BJ (cell line): ENCODE data around the gene GATB. TPM values are rescaled to one million over a fixed set of nuclear protein-coding genes. Genes with fewer than 3 reads are reported as not detected.

Experiments used
- CTCF ChIA-PET: fragments of 350-600 bp; formaldehyde crosslinking; extraction: SDS; loops from one replicate; lab custom pipeline; 2021; ENCODE audit warnings: antibody characterized with exemption, inconsistent platforms; lab: Yijun Ruan, JAX
- POLR2A ChIA-PET: fragments of 300-600 bp; sonication (Branson Sonifier 250); formaldehyde crosslinking; extraction: SDS; loops from one replicate; lab custom pipeline; 2021; ENCODE audit warnings: antibody characterized with exemption; lab: Charles Lee
- DNase-seq: peaks from one replicate; pipeline ENCODE4 v3.0.0-alpha.2; 2011; ENCODE audit warnings: low read depth
- H3K27me3 ChIP-seq: 2 replicates; pipeline ENCODE4 v1.6.0; 2011; ENCODE audit warnings: low read length; ENCODE audit not compliant: control insufficient read depth, insufficient read depth
- H3K36me3 ChIP-seq: 2 replicates; pipeline ENCODE4 v1.5.1; 2011; ENCODE audit warnings: low read length; ENCODE audit not compliant: control insufficient read depth, insufficient read depth
- H3K4me3 ChIP-seq: 2 replicates; pipeline ENCODE4 v1.5.1; 2011; ENCODE audit warnings: low read depth, mild to moderate bottlenecking, control low read depth, low read length
- polyA plus RNA-seq: library from polyadenylated mRNA; depleted of rRNA; stranded (reverse); fragments of >200 nt; gene quantifications from 2 replicates; pipeline ENCODE4 v1.2.3, GENCODE V29; 2011
- TF ChIP-seq, protein P1 (sequence below): IDR thresholded peaks from 2 replicates; pipeline ENCODE4 v1.5.1; 2011; ENCODE audit warnings: low read depth, mild to moderate bottlenecking, control low read depth, inconsistent platforms, low read length, moderate library complexity; ENCODE audit not compliant: insufficient read depth

GATB gene
- polyA plus RNA-seq, 1 experiment, result 20.5 TPM

DNA sequence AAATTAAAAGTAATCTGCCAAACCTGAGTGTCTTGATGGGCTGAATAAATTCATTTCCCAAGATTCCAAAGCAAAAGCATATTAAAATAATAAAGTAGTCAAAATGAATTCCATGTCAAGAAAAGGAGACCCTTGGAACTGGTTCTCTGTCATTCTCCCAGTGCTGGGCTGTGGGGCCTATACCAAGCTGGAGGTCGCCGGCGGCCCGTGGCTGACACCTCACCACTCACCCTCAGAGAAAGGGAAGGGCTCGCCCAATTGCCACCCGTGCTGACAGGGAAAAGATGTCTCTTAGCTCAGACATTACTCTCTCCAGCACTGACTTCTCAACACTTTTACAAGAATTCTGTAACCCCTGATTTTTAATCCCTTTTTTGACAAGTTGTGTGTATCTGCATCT lies 51.7 kb downstream of the GATB start:
- ChIA-PET CTCF (no interaction called here), POLR2A (no interaction called here)
- peaks cover 1% of the 10 kb centered on the region; the same call in 1 of the 2 replicates for H3K36me3 ChIP-seq
- TF ChIP-seq, protein P1, sequence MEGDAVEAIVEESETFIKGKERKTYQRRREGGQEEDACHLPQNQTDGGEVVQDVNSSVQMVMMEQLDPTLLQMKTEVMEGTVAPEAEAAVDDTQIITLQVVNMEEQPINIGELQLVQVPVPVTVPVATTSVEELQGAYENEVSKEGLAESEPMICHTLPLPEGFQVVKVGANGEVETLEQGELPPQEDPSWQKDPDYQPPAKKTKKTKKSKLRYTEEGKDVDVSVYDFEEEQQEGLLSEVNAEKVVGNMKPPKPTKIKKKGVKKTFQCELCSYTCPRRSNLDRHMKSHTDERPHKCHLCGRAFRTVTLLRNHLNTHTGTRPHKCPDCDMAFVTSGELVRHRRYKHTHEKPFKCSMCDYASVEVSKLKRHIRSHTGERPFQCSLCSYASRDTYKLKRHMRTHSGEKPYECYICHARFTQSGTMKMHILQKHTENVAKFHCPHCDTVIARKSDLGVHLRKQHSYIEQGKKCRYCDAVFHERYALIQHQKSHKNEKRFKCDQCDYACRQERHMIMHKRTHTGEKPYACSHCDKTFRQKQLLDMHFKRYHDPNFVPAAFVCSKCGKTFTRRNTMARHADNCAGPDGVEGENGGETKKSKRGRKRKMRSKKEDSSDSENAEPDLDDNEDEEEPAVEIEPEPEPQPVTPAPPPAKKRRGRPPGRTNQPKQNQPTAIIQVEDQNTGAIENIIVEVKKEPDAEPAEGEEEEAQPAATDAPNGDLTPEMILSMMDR, result no peak
- DNase-seq, result no peak
- no peak overlapping the region for H3K4me3 ChIP-seq
- H3K27me3 ChIP-seq, result no peaks in the 10 kb centered on the region

DNA sequence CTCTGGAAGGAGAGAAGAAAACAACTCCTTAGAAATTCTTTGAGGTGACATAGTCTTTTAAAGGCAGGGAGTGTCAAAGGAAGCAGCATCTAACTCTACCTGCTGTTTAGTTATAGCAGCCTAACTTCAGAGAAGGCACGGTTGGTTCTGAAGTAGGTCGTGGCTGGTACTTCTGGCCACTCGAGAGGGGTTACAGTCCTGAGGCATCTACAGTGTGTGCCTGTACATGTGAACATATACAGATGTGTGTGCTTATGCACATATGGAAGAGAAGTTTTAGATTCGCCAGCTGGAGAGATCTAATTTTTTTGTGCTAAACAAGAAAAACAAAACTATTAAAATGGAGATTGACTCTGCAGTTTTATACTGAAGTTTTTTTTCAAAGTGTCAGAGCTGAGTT lies 52.7 kb downstream of the GATB start:
- no peak overlapping the region for H3K4me3 ChIP-seq
- H3K27me3 ChIP-seq, result no peaks in the 10 kb centered on the region
- TF ChIP-seq, protein P1, result no peak
- POLR2A ChIA-PET, result no interaction called here
- CTCF ChIA-PET, result no interaction called here
- DNase-seq, result no peak
- no peaks in the 10 kb centered on the region; the same call in 1 of the 2 replicates for H3K36me3 ChIP-seq

- TF ChIP-seq, protein P1, result no peak
- no peak overlapping the region for H3K4me3 ChIP-seq
- peaks cover 2% of the 10 kb centered on the region for H3K36me3 ChIP-seq
- ChIA-PET POLR2A (no interaction called here), CTCF (interaction anchor here (1.2 to 1.4 kb wide), 2 partner anchors 11 to 14 kb away, joined by 3 read pairs; no protein-coding TSS in a partner anchor)
- H3K27me3 ChIP-seq, result no peaks in the 10 kb centered on the region
- DNase-seq, result no peak
Measured at GRCh38 chr4:151703401-151703800, 57.4 kb downstream of the GATB start.

GRCh38 chr4:151702256-151702655 lies 58.6 kb downstream of the GATB start:
- H3K4me3 ChIP-seq, result no peak overlapping the region
- no peak for DNase-seq
- TF ChIP-seq, protein P1, result no peak
- ChIA-PET CTCF (interaction anchor here (1.4 kb wide), 1 partner anchor 10 kb away, joined by 3 read pairs; no protein-coding TSS in a partner anchor), POLR2A (no interaction called here)
- peaks cover 2% of the 10 kb centered on the region for H3K36me3 ChIP-seq
- no peaks in the 10 kb centered on the region for H3K27me3 ChIP-seq

DNA sequence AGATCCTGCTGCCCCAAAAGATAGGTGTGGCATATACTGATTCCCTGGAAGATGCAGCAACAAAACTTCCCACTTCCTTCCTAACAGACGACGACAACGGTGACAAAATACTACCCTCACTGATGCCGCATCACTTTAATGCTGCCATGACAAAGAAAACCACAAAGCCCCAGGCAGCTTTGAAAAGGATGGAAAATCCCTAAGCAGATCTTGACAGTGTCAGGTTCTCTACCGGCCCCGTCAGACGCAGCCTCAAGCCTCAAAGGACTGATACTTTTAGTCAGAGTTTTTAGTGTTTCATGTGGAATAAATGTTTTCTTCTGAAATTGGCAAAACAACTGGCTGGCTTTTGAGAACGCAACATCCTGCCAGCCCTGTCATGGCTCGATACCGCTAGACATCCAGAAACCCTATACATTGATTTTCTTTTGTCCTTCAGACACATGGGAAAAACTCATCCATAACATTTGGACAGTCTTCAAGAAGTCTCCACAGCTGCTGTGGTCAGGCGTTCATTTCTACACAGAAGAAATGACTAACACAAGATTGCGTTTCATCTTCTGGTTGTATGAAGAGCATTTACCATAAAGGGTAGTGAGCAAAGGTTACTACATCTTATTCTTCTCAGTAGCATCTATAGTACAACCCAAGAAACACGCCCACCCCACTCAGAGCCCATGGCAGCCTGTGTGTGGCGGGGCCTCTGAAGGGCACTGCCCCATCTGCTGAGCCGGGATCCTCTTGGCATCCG lies 60.1 kb downstream of the GATB start:
- Histone ChIP-seq H3K36me3 (peaks cover 2% of the 10 kb centered on the region), H3K4me3 (no peak overlapping the region), H3K27me3 (no peaks in the 10 kb centered on the region)
- TF ChIP-seq, protein P1, result no peak
- no peak for DNase-seq
- ChIA-PET POLR2A (no interaction called here), CTCF (no interaction called here)
